Measurements from ENCODE around the gene IRX4.

IRX4 gene

DNA sequence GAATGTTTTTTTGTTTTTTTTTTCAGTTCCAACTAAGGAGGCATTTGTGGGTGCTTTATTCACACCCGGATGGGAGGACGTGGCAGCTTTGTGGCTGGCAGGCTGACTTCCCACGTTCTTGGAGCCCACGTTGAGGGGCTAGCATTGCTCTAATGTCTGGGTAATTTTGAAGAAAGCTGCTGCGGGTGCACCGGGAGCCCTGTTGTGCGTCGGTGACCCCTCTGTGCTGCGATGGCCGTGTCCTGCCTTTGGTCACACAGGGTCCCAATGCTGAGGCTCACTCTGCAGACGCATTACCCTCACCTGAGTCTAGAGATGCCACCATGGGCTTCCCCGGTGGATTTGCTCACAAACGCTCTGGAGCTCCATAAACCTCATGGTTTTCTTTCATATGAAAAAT is 47.3 kb downstream of the IRX4 start:
- no peak for DNase-seq

DNA sequence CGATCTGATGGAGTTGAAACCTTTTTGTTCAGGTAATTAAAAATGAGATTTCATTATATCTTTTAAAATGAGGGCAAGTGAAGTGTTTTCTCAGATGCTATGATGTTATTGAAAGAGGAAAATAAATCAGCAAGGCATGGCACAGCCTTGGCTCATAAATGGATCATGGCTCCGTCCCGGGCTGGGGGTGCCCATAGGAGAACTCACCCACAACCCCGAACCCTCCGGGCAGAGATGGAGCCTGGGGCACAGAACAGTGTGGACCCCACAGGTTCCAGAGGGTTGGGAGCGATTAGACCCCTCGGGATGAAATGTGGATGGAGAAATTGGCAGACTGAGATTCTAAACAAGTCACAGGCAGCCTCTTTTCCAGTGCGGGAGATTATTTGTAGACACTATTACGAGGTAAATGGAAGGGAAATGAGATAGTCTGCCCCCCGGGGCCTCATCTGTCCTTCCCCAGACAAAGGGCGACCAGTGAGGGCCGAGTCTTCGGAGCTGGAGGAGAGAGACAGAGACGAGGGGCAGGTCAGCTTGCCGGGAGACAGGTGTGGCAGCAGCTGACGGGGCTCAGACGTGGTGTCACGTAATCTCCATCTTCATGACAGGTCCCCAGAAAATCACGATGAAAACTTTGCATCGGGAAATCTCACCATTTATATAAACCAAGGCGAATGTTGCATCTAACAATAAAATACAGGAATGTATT is 47.9 kb downstream of the IRX4 start:
- no peak for DNase-seq

DNA sequence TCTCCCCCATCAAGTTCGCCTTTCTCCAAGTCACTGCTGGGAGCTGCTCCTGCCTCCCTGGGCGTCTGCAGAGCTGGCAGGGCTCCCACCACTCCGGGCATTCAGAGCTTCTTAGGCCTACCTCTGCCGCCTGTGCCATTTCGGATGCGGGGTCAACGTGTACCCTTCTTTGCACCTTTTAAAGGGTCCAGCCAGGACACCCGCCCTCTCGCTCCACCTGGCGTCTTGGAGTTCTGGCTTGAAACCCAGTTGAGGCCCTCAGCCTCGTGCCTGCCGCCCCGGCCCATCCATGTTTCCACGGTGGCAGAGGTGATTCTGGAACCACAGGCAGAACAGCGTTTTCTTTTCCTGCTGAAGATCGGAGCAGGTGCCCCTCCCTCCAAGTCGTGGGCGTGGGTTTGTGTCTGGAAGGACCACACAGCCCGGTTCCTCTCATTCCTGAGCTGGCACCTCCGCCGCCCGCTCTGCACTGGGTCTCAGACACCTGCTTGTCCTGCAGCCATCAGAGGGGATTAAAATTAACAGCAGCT is 48.6 kb downstream of the IRX4 start:
- DNase-seq: no peak

DNA sequence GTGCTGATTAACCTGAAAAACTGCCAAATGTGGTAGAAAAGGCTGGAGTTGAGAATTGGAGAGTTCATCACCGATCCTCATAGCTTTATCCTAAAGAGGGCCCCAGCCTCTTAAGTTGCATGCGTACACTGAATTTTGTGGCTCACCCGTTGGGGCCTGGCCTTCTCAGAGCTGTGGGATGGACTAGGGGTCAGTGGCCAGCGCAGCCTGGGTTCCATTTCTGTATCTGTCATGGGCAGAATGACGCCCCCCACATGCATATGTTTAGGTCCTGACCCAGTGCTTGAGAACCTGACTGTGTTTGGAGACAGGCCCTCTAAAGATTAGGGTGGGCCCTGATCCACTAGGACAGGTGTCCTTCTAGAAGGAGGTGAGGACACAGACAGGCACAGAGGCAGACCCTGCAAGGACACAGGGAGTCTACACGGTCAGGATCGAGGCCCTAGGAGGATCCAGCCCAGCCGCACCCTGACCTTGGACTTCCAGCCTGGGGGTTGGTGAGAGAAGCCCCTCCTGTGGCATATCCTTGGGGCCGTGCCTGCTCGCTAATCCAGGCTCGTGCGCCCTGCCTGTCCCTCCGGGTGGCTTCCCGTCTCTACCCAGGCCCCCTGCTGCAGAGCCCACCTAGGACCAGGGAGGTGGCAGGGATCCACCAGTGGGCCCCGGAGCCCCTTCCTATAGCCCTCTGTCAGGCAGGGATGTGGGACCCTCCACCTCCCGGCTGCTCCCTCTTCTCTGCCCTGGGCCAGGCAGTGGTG is 49.3 kb downstream of the IRX4 start:
- no peak for DNase-seq

DNA sequence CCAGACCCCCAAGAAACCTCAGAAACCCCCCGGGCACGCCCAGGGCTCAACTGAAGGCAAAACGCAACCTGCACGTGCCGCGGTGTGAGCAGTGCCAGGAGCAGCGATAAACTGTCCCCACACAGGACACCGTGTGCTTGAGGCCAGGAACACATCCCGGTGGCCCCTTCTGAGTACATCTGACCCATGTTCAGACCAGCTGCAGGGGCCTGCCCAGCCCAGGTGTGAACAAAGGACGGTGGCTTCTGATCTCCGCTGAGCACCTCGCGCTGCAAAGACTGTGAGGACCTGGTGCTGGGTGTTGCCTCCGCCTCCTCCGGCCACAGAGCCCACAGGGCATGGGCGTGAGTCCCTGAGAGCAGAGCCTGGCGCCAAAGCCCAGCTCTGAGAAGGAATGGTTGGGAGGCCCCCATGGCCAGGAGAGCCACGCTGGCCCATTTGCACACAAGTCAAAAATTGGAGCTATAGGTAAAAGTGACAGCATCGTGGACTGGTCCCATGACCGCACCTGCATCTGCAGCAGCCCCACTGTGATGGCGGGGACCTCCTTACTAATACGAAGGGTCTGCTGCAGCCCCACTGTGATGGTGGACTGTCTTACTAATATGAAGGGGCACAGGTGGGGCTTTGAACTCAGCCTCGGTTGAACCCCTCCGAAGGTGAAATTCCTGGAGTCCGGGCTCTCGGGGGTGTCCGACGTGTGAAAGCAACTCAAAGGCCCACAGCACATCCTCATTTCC is 50.0 kb downstream of the IRX4 start:
- no peak for DNase-seq

DNA sequence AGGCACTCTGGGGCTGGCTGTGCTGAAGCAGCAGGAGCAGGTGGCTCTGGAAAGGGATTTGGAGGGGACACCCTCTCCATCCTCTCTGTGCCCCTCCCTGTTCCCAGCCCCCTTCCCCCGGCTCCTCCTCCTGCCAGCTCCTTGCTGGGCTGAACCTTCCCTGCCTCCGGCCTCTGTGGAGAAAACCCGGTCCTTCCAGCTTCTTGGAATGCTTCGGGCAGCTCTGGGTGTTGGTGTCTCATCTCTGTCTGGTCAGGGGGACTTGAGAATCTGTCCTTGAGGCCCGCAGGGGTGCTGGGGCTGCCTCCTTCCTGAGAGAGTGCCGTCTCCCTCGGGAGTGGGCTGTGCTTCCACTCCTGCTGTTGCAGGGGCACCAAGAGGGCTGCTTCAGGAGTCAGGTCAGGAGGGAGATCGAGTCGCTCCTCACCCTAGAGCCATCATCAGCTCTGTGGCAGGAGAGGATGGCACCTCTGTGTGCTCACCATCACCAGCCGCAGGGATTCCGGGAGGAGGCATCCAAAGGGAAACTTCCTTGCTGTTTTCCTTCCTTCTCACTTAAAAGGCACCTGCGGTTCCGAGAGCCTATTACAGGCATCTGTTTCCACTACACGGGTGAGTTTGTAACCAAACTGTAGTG is 50.9 kb downstream of the IRX4 start:
- no peak for DNase-seq

DNA sequence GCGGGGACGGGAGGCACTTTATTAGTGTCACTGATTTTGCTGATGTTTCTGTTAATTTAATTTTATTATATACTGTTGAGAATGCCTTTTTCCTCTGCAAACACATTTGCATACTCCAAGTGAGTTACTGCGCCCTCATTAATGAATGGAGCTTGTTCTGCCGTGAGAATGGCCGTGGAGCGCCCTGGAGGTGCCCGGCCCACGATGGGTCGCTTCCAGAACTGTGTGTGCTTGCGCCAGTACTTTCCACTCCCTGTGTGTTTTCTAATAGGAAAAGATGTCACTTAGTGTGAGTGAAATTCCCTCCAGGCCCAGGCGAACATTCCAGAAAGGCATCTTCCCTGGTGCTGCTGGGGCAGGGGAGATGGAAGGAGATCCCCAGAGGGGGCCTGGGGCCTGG is 51.5 kb downstream of the IRX4 start:
- no peak for DNase-seq

DNA sequence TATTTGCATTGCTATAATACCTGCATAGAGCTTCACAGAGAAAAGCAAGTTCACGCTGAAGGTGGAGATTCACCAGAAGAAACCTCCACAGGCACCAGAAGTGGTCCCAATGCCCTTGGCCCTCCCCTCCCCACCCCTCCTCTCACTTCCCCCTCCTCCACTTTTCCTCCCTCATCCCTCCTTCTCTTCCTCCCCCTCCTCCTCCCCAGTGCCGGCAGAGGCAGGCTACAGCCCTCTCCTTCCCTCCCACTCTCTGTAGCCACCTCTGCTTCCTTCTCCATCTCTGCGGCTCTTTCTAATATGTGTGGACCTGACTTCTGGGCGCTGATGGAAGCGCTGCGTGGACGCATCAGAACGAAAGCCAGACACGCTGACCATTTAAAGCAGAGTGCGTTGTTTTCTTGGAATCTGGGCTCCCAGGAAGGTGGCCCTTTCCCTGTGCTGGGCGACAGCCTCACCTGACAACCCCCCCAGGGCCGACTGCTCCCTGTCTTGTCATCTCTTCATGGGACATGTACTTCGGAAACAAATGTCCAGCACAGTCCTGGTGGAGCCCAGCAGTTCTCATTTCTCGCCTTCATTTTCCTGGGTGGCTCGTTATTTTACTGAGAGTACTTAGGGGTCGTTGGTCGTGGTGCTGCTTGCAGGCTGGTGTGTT is 52.0 kb downstream of the IRX4 start:
- no peak for DNase-seq

DNA sequence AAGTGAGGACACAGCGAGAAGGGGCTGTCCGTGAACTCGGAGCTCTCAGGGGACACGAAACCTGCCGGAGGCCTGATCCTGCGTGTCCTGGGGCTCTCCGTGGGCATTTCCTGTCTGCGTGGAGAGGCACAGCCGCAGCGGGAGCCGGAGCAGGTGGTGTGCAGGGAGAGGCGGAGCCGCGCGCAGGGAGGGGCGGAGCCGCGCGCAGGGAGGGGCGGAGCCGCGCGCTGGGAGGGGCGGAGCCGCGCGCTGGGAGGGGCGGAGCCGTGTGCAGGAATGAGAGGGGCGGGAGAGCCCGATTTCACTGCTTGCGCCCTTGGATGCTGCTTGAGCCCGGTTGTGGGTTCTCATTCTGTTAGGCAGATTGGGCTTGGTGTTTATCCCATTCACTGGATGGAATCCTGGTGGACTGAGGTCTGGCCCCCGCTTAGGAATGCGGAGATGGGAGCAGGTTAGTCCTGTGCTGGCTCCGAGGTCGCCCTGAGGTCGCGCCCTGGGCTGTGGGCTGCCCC is 54.8 kb downstream of the IRX4 start:
- DNase-seq: peak; percentile 14

Data from activated CD4-positive, alpha-beta T cell treated with anti-CD3 and anti-CD28 coated beads, Interleukin-2, Interleukin-6, amounts not matched to agents 100 ng/mL and 50 ng/mL, durations not matched to agents 16 hours and 8 hours (primary cell).